HG02870 (cell line): ENCODE data around the gene GDPD3.

Source experiments
- ATAC-seq: cut with Tn5 transposase; IDR thresholded peaks from one replicate; pipeline ENCODE4 v1.9.1; 2021; ENCODE audit warnings: mild to moderate bottlenecking, moderate library complexity; ENCODE audit not compliant: unreplicated experiment

The GDPD3 gene

GRCh38 chr16:30060836-30061554 is 52.3 kb downstream of the GDPD3 start:
- no peak for ATAC-seq

DNA sequence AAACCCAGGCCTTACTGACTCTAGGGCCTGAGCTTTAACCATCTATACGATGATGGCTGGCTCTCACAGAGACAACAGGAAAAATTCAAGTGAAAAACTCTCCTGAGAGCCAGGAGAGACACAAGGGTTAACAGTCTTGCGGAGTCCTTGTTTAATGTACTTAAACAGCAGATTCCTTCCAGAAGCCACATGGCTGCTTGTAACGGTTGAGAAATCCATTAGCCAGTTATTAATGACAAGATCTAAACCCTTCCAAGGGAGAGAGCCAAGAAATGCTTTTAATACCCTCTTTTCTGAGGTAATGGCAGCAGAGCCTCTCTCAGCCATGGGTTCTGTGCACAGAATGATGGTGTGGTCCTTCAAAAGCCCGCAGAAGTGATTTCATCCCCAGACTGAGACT is 53.0 kb downstream of the GDPD3 start:
- no peak for ATAC-seq

DNA sequence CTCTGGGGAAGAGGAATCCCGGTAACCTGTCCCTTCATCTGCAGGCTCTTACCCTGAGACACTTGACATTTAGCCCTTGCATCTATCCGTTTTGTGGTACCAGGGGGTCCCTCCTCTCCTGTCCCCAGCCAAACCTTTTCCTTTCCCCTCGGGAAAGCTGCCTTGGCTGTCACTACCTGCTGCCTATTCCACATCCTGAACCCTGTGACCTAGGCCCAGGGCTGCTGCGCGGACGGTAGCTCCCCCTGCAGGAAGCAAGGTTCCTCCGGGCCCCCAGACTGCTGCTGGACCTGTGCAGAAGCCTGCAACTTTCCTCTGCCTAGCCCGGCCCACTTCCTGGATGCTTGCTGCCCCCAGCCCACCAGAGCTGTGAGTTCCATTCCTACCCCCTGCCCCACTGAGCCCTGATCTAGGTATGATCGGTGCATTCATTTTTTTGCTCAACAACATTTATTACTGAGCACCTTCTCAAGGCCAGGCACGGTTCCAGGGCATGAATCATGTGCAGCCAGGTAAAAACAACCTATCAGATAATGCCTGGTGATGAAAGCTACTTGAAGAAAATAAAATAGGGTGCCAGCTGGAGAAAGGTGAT is 58.3 kb downstream of the GDPD3 start:
- ATAC-seq: no peak
